Tibial nerve (tissue), 4 donors: ENCODE measurements around the gene TTC28.

Source experiments
- EP300 ChIP-seq, 2 donors: sonication (generic); formaldehyde crosslinking; IDR thresholded peaks; one replicate each; pipeline ENCODE4 v1.6.1; 2017; ENCODE audit warnings: antibody characterized with exemption in 2 of 2, mild to moderate bottlenecking in 1 of 2
- TF ChIP-seq, protein P1 (sequence below), 5 experiments: fragments of 200-600 bp in 3 of 5; fragments of 450-650 bp in 2 of 5; sonication (generic) in 3 of 5; IDR thresholded peaks; one replicate each; pipeline ENCODE4 v1.5.1; 2016 to 2019; ENCODE audit warnings: antibody characterized with exemption in 5 of 5, mild to moderate bottlenecking in 3 of 5, moderate library complexity in 2 of 5

DNA sequence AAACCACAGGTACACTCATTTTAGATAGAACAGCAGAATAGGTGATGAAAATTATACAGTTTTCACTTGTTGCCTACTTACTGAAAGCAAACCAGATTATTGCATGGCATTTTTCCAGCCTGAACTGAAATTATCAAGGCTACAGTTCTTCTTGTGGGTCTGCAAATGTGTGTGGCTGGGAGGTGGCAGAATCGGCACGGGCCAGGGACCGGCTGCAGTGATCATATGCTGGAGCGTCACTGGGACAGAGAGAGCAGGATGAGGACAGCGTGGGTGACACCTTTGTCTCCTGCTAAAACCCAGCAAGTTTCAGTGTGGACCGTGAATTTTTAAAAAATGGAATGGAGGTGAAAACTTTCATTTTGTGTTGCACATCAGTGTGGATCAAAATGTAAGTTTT is 701.3 kb downstream of the TTC28 start:
- TF ChIP-seq, protein P1, sequence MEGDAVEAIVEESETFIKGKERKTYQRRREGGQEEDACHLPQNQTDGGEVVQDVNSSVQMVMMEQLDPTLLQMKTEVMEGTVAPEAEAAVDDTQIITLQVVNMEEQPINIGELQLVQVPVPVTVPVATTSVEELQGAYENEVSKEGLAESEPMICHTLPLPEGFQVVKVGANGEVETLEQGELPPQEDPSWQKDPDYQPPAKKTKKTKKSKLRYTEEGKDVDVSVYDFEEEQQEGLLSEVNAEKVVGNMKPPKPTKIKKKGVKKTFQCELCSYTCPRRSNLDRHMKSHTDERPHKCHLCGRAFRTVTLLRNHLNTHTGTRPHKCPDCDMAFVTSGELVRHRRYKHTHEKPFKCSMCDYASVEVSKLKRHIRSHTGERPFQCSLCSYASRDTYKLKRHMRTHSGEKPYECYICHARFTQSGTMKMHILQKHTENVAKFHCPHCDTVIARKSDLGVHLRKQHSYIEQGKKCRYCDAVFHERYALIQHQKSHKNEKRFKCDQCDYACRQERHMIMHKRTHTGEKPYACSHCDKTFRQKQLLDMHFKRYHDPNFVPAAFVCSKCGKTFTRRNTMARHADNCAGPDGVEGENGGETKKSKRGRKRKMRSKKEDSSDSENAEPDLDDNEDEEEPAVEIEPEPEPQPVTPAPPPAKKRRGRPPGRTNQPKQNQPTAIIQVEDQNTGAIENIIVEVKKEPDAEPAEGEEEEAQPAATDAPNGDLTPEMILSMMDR (IDR thresholded peaks at IDR 0.05) = no peak
- TF ChIP-seq EP300 (IDR thresholded peaks at IDR 0.05) = no peak
